Upper lobe of right lung (tissue), 1 donor: ENCODE results near the gene CDH23. TPM values are rescaled to one million over a fixed set of nuclear protein-coding genes. Genes with fewer than 3 reads are reported as not detected.

Experiments used
- ATAC-seq: fragments of 200-7000 bp; cut with Tn5 transposase; one replicate; pipeline ENCODE4 v1.9.1; 2020; ENCODE audit warnings: mild to moderate bottlenecking, moderate library complexity
- DNase-seq: peaks from one replicate; pipeline ENCODE4 v3.0.0-alpha.2; 2020
- H3K27ac ChIP-seq: fragments of 200-600 bp; one replicate; pipeline ENCODE4 v1.8.0; 2022
- H3K27me3 ChIP-seq: fragments of 200-600 bp; one replicate; pipeline ENCODE4 v1.8.0; 2022; ENCODE audit warnings: mild to moderate bottlenecking
- H3K36me3 ChIP-seq: fragments of 200-600 bp; one replicate; pipeline ENCODE4 v1.8.0; 2022
- H3K4me1 ChIP-seq: fragments of 200-600 bp; one replicate; pipeline ENCODE4 v1.8.0; 2022
- H3K4me3 ChIP-seq: fragments of 200-600 bp; one replicate; pipeline ENCODE4 v1.8.0; 2022; ENCODE audit warnings: mild to moderate bottlenecking
- H3K9me3 ChIP-seq: fragments of 200-600 bp; one replicate; pipeline ENCODE4 v1.8.0; 2022
- CTCF ChIP-seq: fragments of 200-600 bp; IDR thresholded peaks from one replicate; pipeline ENCODE4 v1.8.0; 2022; ENCODE audit warnings: antibody characterized with exemption
- intact Hi-C: fragments of 100-400 bp; cut with DNase I; formaldehyde crosslinking; loops from one replicate; pipeline ENCODE4 v1.11.0; 2022
- total RNA-seq: library from RNA; stranded (reverse); fragmentation: NEBNext Ultra II Directional; extraction: Animal tissue kit (Norgen Biotek cat#: 25700); gene quantifications from one replicate; pipeline ENCODE4 v1.2.1, GENCODE V29; 2021
- donor health status: DM: no; HTN: yes; CAD: no; lungs with severe emphysema.

Gene CDH23
- total RNA-seq, 1 donor from 2014 or later = 10.9 TPM

GRCh38 chr10:71842856-71843686 lies 446.4 kb downstream of the CDH23 start:
- Histone ChIP-seq H3K4me3 (no peak overlapping the region), H3K27me3 (no peaks in the 10 kb centered on the region), H3K9me3 (no peaks in the 10 kb centered on the region), H3K36me3 (no peaks in the 10 kb centered on the region), H3K4me1 (peaks cover 83% of the 10 kb centered on the region), H3K27ac (no peak overlapping the region)
- no peak for TF ChIP-seq CTCF
- intact Hi-C loops = no loop called here
- DNase-seq = no peak
- no peak for ATAC-seq

GRCh38 chr10:71844084-71844483 lies 447.4 kb downstream of the CDH23 start:
- Histone ChIP-seq H3K4me1 (peaks cover 81% of the 10 kb centered on the region), H3K27ac (no peak overlapping the region), H3K27me3 (no peaks in the 10 kb centered on the region), H3K4me3 (no peak overlapping the region), H3K9me3 (no peaks in the 10 kb centered on the region), H3K36me3 (no peaks in the 10 kb centered on the region)
- intact Hi-C loops = no loop called here
- no peak for ATAC-seq
- TF ChIP-seq CTCF = no peak
- no peak for DNase-seq

- no peak for ATAC-seq
- H3K27ac ChIP-seq = no peak overlapping the region
These were observed 448.0 kb downstream of the CDH23 start for GRCh38 chr10:71844695-71845094.

GRCh38 chr10:71845410-71846405 lies 449.0 kb downstream of the CDH23 start:
- H3K27ac ChIP-seq = no peak overlapping the region
- intact Hi-C loops = no loop called here
- H3K4me3 ChIP-seq = no peak overlapping the region

More at GRCh38 chr10:71844695-71845094, 448.0 kb downstream of the CDH23 start:
- H3K36me3 ChIP-seq = no peaks in the 10 kb centered on the region
- DNase-seq = no peak
- intact Hi-C loops = no loop called here
- H3K9me3 ChIP-seq = no peaks in the 10 kb centered on the region
- no peak overlapping the region for H3K4me3 ChIP-seq
- H3K4me1 ChIP-seq = peaks cover 75% of the 10 kb centered on the region
- no peak for TF ChIP-seq CTCF
- H3K27me3 ChIP-seq = no peaks in the 10 kb centered on the region

More at GRCh38 chr10:71845410-71846405, 449.0 kb downstream of the CDH23 start:
- Histone ChIP-seq H3K9me3 (no peaks in the 10 kb centered on the region), H3K27me3 (no peaks in the 10 kb centered on the region), H3K4me1 (peaks cover 65% of the 10 kb centered on the region), H3K36me3 (no peaks in the 10 kb centered on the region)
- DNase-seq = peak; percentile 7
- ATAC-seq = no peak
- no peak for TF ChIP-seq CTCF
